ENCODE measurements around the gene SRRM4. TPM values are rescaled to one million over a fixed set of nuclear protein-coding genes. Genes with fewer than 3 reads are reported as not detected.

The SRRM4 gene
- total RNA-seq, 1 experiment from 2014 or later = under 0.01 TPM

DNA sequence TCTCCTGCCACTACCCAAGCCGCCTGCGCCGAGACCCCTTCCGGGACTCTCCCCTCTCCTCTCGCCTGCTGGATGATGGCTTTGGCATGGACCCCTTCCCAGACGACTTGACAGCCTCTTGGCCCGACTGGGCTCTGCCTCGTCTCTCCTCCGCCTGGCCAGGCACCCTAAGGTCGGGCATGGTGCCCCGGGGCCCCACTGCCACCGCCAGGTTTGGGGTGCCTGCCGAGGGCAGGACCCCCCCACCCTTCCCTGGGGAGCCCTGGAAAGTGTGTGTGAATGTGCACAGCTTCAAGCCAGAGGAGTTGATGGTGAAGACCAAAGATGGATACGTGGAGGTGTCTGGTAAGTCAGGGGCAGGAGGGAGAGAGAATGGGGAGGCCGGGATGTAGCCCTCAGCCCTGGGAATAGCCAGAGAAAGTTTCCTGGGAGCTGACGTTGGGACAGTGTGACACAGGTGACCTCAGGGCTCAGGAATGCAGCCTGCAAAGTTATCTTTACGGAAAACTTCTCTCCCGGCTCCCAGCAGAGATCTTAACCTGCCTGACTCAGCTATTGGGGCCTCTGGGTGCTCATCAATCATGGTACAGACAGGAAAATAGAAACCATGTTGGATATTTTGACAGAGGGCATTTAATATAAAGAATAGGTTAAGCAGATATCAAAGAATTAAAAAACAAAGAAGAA is 198.1 kb downstream of the SRRM4 start:
- TF ChIP-seq, protein P1, sequence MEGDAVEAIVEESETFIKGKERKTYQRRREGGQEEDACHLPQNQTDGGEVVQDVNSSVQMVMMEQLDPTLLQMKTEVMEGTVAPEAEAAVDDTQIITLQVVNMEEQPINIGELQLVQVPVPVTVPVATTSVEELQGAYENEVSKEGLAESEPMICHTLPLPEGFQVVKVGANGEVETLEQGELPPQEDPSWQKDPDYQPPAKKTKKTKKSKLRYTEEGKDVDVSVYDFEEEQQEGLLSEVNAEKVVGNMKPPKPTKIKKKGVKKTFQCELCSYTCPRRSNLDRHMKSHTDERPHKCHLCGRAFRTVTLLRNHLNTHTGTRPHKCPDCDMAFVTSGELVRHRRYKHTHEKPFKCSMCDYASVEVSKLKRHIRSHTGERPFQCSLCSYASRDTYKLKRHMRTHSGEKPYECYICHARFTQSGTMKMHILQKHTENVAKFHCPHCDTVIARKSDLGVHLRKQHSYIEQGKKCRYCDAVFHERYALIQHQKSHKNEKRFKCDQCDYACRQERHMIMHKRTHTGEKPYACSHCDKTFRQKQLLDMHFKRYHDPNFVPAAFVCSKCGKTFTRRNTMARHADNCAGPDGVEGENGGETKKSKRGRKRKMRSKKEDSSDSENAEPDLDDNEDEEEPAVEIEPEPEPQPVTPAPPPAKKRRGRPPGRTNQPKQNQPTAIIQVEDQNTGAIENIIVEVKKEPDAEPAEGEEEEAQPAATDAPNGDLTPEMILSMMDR (conservative IDR thresholded peaks at IDR 0.05; ENCODE audit: low read depth, low read length) = no peak
- TF ChIP-seq EZH2phosphoT487 (IDR thresholded peaks at IDR 0.05; ENCODE audit: borderline replicate concordance, low read length) = no peak
- no peak for TF ChIP-seq EZH2 (IDR thresholded peaks at IDR 0.05; ENCODE audit: low read length, unreplicated experiment)
- ChIA-PET POLR2A (ENCODE audit: unreplicated experiment) (no interaction called here), CTCF (no interaction called here)
- intact Hi-C loops (cut with micrococcal nuclease) = no loop called here
- Histone ChIP-seq H3K27ac (ENCODE audit: low read length) (peak overlapping the region; percentile 50), H2AFZ (ENCODE audit: low read length) (peak overlapping the region; percentile 59), H3F3A (ENCODE audit: low read length, unreplicated experiment) (no peaks in the 10 kb centered on the region), H3K4me2 (ENCODE audit: low read length) (peak overlapping the region; percentile 83), H3K79me2 (ENCODE audit: low read length) (peaks cover 25% of the 10 kb centered on the region), H3K9ac (ENCODE audit: low read length) (peak overlapping the region; percentile 65), H3K4me1 (ENCODE audit: insufficient read depth, low read length) (peaks cover 24% of the 10 kb centered on the region), H3K27me3 (ENCODE audit: low read length) (peaks cover 7% of the 10 kb centered on the region; the same call in 1 of the 2 replicates), H3K9me2 (replicated peaks; ENCODE audit: low read length) (no peaks in the 10 kb centered on the region), H3K9me3 (ENCODE audit: low read length) (no peaks in the 10 kb centered on the region), H4K20me1 (ENCODE audit: low read length) (no peaks in the 10 kb centered on the region), H3K36me3 (ENCODE audit: low read depth, low read length) (no peaks in the 10 kb centered on the region), H3K4me3 (ENCODE audit: low read length) (peak overlapping the region; percentile 61)
- DNase-seq (peak; percentile 75), ATAC-seq (peak; percentile 42; the same call in 1 of the 2 replicates)
- BruUV-seq (replicated peaks) = no TSS peak

- no TSS peak for BruUV-seq (replicated peaks)
- Histone ChIP-seq H3K79me2 (ENCODE audit: low read length) (peaks cover 25% of the 10 kb centered on the region), H3K27ac (ENCODE audit: low read length) (peak overlapping the region; percentile 50), H3K9ac (ENCODE audit: low read length) (peak overlapping the region; percentile 65), H4K20me1 (ENCODE audit: low read length) (no peaks in the 10 kb centered on the region), H3K4me2 (ENCODE audit: low read length) (peak overlapping the region; percentile 83), H2AFZ (ENCODE audit: low read length) (peak overlapping the region; percentile 21; the same call in 1 of the 2 replicates), H3K36me3 (ENCODE audit: low read depth, low read length) (no peaks in the 10 kb centered on the region), H3F3A (ENCODE audit: low read length, unreplicated experiment) (no peaks in the 10 kb centered on the region), H3K4me1 (ENCODE audit: insufficient read depth, low read length) (peaks cover 24% of the 10 kb centered on the region), H3K4me3 (ENCODE audit: low read length) (peak overlapping the region; percentile 61), H3K9me3 (ENCODE audit: low read length) (no peaks in the 10 kb centered on the region), H3K27me3 (ENCODE audit: low read length) (peaks cover 7% of the 10 kb centered on the region; the same call in 1 of the 2 replicates), H3K9me2 (replicated peaks; ENCODE audit: low read length) (no peaks in the 10 kb centered on the region)
- no peak for DNase-seq
- POLR2A ChIA-PET (ENCODE audit: unreplicated experiment) = no interaction called here
- no peak for ATAC-seq
- CTCF ChIA-PET = no interaction called here
- intact Hi-C loops (cut with micrococcal nuclease) = no loop called here
- no peak for TF ChIP-seq EZH2 (IDR thresholded peaks at IDR 0.05; ENCODE audit: low read length, unreplicated experiment)
- TF ChIP-seq, protein P1 (conservative IDR thresholded peaks at IDR 0.05; ENCODE audit: low read depth, low read length) = no peak
- TF ChIP-seq EZH2phosphoT487 (IDR thresholded peaks at IDR 0.05; ENCODE audit: borderline replicate concordance, low read length) = no peak
These were observed 199.2 kb downstream of the SRRM4 start for GRCh38 chr12:119180380-119181040.
